Fibroblast of the conjunctiva (primary cell): Measurements from ENCODE around the gene FAM184B.

Source experiments
- DNase-seq: peaks from one replicate; pipeline ENCODE4 v3.0.0-alpha.2; 2010; ENCODE audit warnings: low read depth

The FAM184B gene

DNA sequence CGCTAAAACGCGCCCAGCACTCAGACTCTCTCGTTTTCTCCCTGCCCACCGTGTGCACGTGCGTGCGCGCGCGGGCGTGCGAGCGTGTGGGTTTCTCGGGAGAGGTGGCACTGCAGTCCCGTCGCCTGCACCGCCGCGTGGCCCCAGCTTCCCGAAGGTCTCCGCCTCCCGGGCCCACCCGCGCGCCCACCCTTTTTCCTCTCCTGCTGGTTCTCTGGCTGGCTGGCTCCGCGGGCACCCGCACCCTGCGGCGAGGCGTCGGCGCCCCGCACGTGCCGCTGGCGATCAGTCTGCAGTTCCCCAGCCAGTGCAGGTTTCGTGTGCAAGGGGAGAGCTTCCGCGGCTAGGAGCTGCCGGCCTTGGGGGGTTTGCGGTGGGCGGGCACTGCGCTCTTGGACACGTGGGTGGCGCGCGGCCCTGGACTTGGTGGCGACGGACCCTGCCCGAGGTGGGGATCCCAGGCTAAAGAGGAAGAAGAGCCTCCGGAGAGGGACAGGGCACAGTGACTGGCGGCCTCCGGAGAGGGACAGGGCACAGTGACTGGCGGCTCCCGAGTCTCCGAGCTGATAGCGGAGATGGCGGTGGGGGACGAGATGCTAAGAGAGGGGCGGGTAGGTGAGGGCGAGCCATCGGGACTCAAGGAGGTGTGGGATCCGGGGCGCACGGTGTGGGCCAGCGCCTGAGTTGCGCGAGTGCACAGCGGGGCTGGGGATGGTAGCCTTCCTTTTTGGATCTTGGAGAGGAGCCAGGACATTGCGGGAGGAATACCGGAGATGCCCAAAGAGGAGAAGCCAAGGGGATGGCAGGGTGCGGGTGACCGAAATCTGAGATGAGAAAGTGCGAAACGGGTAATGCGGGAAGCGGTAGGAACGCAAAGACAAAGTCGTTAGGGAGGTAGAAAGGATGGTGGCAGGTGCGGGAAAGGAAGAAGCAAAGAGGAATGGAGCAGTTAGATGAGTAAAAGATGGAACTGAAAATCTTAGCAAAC, at the start of gene FAM184B:
TSS of gene FAM184B (minus strand) at position 322 of the 988 bp plus-strand sequence. CDS start 322 bp downstream, outside the sequence.
- DNase-seq = no peak

DNA sequence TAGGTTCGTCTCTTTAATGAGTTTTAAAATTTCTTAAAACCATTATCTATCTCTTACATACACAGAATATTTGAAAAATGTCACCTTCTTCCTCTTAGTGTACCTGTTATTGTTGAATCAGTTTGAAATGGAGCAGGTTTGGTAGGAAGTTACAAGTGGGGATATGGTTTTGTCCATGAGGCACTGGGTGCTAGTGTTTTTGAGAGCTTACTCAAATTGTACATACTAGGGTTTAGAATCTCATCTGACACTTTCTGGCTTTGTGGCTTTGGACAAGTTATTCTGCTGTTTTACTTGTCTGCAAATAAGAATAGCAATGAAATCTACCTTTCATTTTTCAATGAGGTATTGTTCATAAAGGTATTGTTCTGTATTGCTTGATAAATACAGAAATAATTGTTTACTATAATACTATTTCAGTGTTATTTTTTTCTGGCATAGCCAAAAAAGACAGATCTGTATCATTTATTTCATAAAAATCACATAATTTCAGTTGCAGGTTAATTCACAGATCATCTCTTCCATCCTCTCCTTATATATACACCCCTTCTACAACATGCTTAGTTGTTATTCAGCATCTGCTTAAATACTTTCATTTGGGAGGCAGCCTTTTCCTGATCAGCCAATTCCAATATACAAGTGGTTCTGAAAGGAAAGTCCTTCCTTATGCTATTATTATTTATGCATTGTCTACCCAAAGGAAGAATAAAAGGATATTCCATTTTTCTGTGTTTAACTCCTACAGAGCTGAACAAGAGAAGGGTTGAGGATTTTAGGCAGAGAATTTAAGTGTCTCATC, 42.6 kb upstream of the FAM184B start:
- DNase-seq = no peak

DNA sequence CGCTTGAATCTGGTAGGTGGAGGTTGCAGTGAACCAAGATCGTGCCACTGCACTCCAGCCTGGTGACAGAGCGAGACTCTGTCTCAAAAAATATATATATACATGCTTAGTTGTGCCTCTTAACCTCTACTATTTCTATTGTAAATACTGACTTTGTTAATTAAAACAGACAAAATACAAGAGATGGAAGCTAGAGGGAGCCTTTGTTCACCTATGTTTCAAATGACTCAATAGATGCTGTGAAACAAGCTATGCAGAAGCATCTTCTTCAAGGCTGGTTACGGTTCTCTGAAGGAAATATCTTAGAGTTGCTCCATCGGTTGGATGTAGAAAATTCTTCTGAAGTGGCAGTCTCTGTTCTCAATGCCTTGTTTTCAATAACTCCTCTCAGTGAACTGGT, 35.6 kb upstream of the FAM184B start:
- DNase-seq = peak; percentile 74

DNA sequence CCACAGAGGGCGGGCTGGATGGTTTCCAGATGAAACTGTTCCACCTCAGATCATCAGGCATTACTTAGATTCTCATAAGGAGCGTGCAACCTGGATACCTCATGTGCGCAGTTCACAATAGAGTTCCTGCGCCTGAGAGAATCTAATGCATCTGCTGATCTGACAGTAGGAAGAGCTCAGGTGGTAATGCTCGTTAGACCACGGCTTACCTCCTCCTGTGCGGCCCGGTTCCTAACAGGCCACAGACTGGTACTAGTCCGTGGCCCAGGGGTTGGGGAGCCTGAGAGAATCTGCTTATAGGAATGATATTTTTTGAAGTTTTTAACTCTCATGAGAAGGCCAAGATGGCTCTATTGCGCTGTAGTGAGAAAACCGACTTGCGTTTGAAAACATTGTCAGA, 34.7 kb upstream of the FAM184B start:
- no peak for DNase-seq

DNA sequence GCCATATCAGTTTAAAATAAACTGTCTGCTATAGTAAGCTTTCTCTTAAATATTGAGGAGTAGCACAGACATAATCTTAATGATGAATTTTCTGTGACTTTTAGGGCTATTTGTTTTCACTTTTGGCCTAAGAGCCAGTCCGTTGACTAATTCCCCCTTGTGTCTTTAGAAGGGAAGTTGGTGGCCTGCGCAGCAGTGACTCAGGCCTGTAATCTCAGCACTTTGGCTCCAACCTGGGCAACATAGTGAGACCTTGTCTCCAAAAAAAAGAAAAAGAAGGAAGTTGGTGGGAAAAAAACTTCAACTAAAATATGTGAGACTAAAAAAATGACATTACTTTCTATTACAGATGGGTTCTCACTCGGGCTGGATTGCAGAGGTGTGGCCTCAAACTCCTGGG, 32.7 kb upstream of the FAM184B start:
- no peak for DNase-seq

DNA sequence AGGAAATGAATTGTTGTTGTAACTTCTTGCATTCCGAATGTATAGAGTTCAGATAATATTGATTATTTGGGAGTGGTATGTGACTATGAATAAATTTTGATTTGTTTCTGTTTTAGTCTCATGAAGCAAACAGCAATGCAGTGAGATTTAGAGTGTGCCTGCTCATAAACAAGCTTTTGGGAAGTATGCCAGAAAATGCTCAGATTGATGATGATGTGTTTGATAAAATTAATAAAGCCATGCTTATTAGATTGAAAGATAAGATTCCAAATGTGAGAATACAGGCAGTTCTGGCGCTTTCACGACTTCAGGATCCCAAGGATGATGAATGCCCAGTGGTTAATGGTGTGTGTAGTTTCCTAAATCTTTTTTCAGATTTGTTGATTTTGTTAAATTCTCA, 31.4 kb upstream of the FAM184B start:
- DNase-seq = no peak

DNA sequence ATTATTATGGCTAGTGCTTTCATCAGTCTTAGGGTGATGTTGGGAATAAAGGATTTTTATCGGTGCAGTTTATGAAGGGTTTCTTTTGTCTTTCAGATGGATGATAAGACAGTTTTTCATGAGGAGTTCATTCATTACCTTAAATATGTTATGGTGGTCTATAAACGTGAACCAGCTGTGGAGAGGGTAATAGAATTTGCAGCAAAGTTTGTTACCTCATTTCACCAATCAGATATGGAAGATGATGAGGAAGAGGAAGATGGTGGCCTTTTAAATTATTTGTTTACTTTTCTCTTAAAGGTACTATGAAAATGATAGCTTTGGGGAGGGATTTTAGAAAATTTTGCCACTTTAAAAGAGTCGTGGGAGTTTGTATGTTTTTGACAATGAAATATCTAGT, 30.7 kb upstream of the FAM184B start:
- no peak for DNase-seq

DNA sequence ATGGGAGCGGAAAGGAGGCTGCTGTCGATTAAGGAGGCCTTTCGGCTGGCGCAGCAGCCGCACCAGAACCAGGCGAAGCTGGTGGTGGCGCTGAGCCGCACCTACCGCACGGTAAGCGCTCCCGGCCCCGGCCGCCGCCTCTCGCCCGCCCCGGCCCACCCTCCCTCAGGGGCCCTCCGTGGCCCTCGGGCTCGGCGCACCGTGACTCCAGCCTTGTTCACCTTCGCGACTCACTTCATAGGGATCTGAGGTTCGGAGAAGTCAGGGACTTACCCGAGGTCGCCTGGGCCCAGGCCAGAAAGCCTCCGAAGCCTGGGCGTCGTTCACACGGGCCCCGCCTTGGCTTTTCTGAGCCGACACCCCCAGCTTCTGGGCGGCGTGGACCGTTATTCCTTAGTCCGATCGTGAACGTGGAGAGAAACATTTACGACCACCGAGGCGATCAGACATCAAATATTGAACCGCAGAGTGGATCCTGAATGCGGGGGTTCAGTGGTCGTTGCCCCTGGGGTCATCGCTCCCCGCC, 29.7 kb upstream of the FAM184B start:
- DNase-seq = no peak

DNA sequence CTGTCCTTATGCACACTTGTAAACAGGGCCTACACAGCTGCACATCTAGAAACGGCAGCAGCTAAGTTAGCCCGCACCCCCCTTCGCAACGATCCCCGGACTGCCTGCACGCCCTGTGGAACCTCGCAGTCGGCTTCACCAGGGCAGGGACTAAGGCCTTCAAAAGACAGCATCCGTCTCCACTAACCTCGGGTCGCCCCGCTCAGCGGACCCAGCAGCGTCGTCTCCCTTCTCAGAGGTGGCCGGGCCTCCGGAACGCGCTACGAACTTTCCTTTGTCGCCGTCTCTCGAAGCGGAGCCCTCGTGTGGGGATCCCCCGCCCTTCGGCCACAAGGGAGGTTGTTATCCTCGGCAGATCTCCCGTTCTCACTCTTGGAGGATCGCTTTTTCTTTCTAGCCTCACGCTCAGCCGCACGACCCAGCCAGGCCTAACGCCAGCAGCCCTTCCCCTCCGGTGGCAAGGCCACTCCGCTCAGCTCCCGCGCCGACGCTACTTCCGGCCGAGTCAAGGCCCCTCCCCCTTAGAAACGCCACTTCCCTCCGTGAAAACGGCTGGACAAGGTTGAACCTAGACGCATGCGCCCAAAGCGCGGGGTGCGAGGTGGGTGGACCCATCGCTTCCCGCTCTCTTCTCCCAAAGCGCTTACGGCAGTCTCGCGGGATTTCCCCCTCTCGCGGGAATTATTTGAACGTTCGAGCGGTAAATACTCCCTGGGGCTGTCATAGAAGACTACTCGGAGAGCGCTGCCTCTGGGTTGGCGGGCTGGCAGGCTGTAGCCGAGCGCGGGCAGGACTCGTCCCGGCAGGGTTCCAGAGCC, 29.0 kb upstream of the FAM184B start, which contains the start of the genes DCAF16 and NCAPG:
TSS of gene DCAF16 (minus strand) at position 498 of the 818 bp plus-strand sequence. CDS start 6,616 bp downstream, outside the sequence.
TSS of gene NCAPG (plus strand) at position 720 of the 818 bp plus-strand sequence. CDS start 99 bp downstream, outside the sequence.
- DNase-seq = peak; percentile 99

DNA sequence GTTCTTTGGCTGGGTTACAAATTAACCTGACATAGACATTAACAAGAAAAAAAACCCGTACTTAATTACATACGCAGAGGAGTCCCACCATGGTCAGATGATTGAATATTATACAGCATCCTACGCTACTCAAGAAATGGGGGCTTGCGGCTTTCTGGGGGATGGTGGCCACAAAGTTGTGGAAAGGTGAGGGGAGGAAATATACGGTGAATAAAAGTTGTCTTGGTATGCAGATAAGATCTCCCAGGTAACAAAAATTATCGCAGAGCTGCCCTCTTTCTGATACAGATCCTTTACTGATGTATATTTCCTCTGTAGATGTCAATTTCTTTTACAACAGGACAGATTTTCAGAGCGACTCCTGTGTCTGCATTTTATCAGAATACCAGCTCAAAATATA, 28.2 kb upstream of the FAM184B start:
- DNase-seq = no peak

DNA sequence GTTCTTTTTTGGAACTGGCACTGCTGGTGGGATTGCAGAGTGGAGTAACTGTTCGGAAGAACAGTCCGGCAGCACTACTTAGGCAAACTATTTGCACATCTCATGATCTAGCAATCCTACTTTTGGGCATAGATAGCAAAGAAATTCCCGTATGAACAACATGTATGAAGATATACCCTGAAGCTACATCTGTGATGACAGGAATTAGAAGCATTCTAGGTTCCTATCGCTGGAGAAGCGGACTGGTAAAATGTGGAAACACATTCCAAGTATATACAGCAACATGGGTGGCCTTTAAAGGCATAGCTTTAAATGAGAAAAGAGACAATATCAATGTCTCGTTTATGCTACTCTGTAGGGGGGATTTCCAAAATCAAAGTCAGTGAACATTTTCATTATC, 26.0 kb upstream of the FAM184B start:
- no peak for DNase-seq

DNA sequence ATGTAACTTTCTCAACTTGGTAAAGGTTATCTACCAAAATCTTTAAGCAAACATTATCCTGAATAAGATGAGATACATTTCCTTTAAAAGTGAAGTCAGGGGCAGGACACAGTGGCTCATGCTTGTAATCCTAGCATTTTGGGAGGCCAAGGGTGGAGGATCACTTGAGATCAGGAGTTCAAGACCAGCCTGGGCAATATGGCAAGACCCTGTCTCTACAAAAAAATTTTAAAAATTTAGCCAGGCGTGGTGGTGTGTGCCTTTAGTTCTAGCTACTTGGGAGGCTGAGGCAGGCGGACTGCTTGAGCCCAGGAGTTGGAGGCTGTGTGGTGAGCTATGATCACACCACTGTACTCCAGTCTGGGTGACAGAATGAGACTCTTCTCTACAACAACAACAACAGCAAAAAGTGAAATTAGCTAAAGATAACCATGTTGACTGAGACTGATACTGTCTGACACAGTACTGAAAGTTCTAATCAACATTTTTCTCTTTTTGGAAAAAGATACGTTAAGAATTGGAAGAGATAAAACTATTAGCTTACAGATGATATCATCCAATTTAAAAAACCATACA, 24.2 kb upstream of the FAM184B start:
- DNase-seq = no peak

DNA sequence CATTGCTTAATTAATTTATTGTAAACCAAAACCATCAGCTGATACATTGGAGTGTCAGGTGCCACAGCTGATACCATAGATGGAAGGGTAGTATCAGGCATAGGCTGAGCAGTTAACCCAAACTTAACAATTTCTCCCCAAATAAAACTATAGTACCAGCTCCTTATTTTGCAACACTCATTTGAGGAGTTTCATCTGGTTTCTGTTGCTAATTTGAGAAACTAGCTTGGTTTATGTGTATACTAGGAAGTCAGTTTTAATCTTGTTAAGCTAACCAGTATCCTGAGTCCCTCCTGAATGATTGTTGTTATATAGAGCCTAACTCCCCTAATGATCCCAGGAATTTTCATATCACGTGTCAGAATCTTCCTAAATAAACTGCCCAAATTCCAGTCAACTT, 16.4 kb upstream of the FAM184B start:
- no peak for DNase-seq

DNA sequence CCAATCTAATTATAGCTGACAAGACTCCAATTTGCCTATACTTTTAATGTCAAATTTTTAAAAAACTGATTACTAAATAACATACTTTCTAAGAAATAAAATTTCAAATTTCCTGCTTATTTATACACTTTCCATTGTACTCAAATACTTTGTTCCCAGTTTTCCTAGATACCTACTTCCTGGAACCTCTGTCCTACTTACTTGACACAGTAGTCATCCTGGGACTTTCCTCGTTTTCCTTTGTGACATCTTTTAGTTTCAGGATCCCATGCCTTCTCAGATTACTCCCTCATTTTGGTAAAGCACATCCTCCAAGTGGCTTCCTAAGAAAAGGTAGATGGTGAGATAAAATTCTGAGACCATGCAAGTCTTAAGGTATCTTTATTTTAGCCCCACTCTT, 13.3 kb upstream of the FAM184B start:
- DNase-seq = no peak

DNA sequence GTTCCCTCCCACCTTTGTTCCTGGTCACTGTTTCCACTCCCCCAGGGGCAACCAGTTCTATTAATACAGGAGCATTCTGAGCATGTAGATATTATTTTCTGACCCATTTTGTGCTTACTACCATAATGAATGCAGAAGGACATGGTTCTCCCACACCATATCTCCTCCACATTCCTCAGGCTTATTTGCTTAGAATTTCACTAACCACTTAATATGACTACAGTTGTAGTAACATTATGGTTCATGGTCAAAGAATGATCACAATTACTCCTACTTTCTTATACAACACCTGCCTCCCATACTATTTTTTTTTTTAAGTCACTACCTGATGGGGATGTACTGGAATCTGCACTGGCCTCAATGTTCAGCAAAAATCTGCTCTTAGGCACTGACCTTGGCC, 7.5 kb upstream of the FAM184B start:
- no peak for DNase-seq

DNA sequence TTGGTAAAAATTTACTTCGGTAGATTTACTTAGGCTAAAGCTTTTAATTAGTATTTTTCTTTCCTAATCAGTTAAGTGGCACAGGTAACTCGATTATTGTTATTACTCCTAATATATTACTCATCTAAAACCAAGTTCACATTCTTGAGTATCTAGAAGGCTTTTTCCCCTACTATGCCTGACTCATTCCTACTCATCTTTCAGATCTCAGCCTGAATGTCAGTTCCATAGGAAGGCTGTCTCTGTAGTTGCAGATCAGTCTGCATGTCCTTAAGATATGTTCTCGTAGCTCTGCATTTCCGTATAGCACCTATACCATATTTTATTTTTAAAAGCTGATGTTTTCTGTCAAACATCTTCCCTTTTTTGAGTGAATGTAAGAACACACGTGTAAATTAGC, 5.9 kb upstream of the FAM184B start:
- DNase-seq = no peak

DNA sequence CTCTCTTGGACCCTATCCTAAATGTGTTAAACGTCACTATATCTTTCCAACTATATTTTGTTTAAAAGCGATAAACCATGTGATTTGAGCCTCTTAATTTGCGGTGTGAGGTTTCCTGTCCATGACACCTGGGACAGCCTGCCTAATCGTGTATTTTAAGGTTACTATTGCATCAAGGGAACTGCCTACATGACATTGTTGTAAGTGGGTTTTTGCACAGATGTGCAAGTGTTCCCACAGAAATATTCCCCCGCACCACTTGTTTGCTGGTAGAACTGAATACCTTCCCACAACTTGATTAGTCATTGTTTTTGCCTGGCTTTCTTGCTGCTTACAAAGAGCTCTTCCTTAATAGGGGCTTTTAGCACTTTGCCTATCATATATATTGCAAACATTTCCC, 5.1 kb upstream of the FAM184B start:
- no peak for DNase-seq

DNA sequence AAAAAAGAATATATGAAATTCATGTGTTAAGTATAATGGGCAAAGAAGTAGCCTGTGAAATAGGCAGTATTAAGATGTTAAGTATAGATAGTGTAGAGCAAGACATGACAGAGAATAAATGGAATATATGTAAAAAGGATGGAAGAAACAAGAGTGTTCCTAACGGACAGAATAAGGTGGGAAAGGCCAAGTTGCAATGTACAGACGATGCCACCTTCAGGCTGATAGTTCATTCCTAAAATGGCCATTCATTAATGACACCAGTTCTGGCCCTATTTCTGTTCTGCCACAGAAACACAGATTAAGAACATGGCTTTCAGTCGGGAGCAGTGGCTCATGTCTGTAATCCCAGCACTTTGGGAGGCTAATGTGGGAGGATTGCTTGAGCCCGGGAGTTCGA, 4.4 kb upstream of the FAM184B start:
- DNase-seq = no peak

DNA sequence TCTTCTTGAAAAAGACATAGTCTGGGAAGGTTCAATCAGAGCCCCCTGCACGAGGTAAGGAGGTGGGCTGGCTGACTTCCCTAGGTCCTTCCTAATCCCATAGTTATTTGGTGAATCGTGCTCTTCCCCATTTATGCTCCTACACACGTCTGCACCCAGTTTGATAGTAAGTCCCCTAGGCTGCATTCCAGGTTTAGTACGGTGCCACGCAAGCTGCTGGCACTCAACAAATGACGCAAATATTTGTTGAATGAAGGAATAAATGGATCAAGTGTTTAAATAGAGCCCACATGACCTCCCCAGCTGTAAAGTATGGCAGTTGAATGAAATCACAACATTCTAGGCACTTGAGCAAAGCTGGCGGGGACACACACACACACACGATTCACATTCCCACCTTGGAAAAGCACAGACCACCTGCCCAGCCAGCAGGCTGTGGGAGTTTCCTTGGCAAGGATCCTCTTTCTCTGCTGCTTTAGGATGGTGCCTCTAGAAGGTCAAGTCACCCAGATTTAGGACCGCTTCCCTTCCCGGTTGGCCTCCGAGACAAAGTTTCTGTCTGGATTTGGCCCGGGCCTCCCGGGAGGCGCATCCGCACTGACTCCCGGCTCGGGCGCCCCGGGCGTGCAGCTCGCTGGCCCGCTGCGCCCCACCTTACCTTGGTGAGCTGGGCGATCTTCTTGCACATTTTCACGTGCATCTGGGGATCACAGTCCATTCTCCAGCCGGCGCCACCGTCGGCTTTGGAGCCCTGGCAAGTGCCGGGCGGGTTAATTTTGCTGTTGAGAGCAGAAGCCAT, 721 bp downstream of the FAM184B start:
- DNase-seq = no peak

DNA sequence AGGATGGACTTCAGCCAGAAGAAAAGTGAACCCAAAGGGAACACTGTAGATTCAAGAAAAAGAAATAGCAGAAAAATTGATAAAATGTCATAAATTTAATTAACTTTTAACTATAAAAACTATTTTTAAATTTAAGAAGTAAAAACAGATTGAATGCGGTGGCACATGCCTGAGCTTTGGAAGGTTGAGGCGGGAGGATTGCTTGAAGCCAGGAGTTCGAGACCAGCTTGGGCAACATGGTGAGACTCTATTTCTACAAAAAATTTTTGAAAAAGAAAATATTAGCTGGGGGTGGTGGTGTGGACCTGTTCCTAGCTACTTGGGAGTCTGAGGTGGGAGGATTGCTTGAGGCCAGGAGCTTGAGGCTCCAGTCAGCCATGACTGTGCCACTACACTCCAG, 3.0 kb downstream of the FAM184B start:
- no peak for DNase-seq
